K562 (cell line): Measurements from ENCODE around the gene UBXN1. TPM values are rescaled to one million over a fixed set of nuclear protein-coding genes. Genes with fewer than 3 reads are reported as not detected.

Source experiments
- ARID1B ChIP-seq: fragments of 450-650 bp; IDR thresholded peaks from 2 replicates; pipeline ENCODE4 v1.6.1; 2016; ENCODE audit warnings: antibody characterized with exemption, mild to moderate bottlenecking, inconsistent platforms
- ARID2 ChIP-seq: fragments of 450-650 bp; IDR thresholded peaks from 2 replicates; pipeline ENCODE4 v1.6.1; 2017; ENCODE audit warnings: antibody characterized with exemption, mild to moderate bottlenecking
- C11orf30 ChIP-seq: fragments of 450-650 bp; IDR thresholded peaks from 2 replicates; pipeline ENCODE4 v1.6.1; 2016; ENCODE audit warnings: low read depth, mild to moderate bottlenecking
- CGGBP1 ChIP-seq: fragments of 250-450 bp; sonication (Bioruptor Pico); IDR thresholded peaks from 2 replicates; pipeline ENCODE4 v1.9.0; 2021; ENCODE audit warnings: mild to moderate bottlenecking
- CREB5 ChIP-seq: fragments of 250-450 bp; sonication (Bioruptor Pico); IDR thresholded peaks from 2 replicates; pipeline ENCODE4 v1.5.0; 2020; ENCODE audit warnings: mild to moderate bottlenecking
- CTBP1 ChIP-seq: fragments of 450-650 bp; IDR thresholded peaks from 2 replicates; pipeline ENCODE4 v1.6.1; 2016; ENCODE audit warnings: borderline replicate concordance
- EWSR1 ChIP-seq: fragments of 450-650 bp; IDR thresholded peaks from 2 replicates; pipeline ENCODE4 v1.6.1; 2018; ENCODE audit warnings: borderline replicate concordance, mild to moderate bottlenecking, low read depth, moderate library complexity; ENCODE audit not compliant: partially characterized antibody
- GMEB1 ChIP-seq: fragments of 250-450 bp; sonication (Bioruptor Pico); IDR thresholded peaks from 2 replicates; pipeline ENCODE4 v1.4.0; 2020; ENCODE audit warnings: mild to moderate bottlenecking
- JUND ChIP-seq, 2 experiments: IDR thresholded peaks; 2 replicates in 1 of 2; 3 replicates in 1 of 2; pipeline ENCODE4 v1.6.1; 2011; ENCODE audit warnings: borderline replicate concordance in 2 of 2, low read depth in 2 of 2, low read length in 2 of 2, improper control_type of control experiment in 1 of 2, missing biosample characterization in 1 of 2, missing genetic modification characterization in 1 of 2, missing genetic modification reagents in 1 of 2
- MYNN ChIP-seq, 2 experiments: sonication (generic); formaldehyde crosslinking in 1 of 2; IDR thresholded peaks; 2 replicates each; pipeline versions ENCODE4 v1.5.0 to v1.6.1; 2016 to 2020; ENCODE audit warnings: antibody characterized with exemption in 1 of 2, missing genetic modification reagents in 1 of 2
- NEUROD1 ChIP-seq: fragments of 150-350 bp; IDR thresholded peaks from 2 replicates; pipeline ENCODE4 v1.6.1; 2014; ENCODE audit warnings: borderline replicate concordance, low read length, low read depth; ENCODE audit not compliant: partially characterized antibody
- NR2C1 ChIP-seq, 2 experiments: fragments of 450-650 bp; IDR thresholded peaks; 2 replicates each; pipeline ENCODE4 v1.6.1; 2017; ENCODE audit warnings: mild to moderate bottlenecking in 2 of 2, antibody characterized with exemption in 1 of 2, inconsistent platforms in 1 of 2, missing compliant biosample characterization in 1 of 2, missing genetic modification characterization in 1 of 2
- NR2C2 ChIP-seq, 2 experiments: fragments of 200-800 bp in 1 of 2; sonication (Bioruptor generic) in 1 of 2; sonication (generic) in 1 of 2; formaldehyde crosslinking in 1 of 2; IDR thresholded peaks; 2 replicates each; pipeline versions ENCODE4 v1.6.1 to v1.8.0; 2016 to 2022; ENCODE audit warnings: mild to moderate bottlenecking in 1 of 2, missing compliant biosample characterization in 1 of 2, missing genetic modification characterization in 1 of 2, missing genetic modification reagents in 1 of 2
- PKNOX1 ChIP-seq: fragments of 450-650 bp; IDR thresholded peaks from 2 replicates; pipeline ENCODE4 v1.6.1; 2016
- RBFOX2 ChIP-seq: fragments of 200-400 bp; formaldehyde crosslinking; IDR thresholded peaks from 2 replicates; pipeline ENCODE4 v1.6.1; 2017; ENCODE audit warnings: low read depth, mild to moderate bottlenecking, low read length, moderate library complexity
- RCOR1 ChIP-seq, 2 experiments: IDR thresholded peaks; 2 replicates each; pipeline ENCODE4 v1.6.1; 2012; ENCODE audit warnings: low read depth in 2 of 2, low read length in 2 of 2, borderline replicate concordance in 1 of 2, improper control_type of control experiment in 1 of 2
- STAT5B ChIP-seq: fragments of 250-450 bp; sonication (Bioruptor Pico); IDR thresholded peaks from 2 replicates; pipeline ENCODE4 v1.8.0; 2021; ENCODE audit warnings: mild to moderate bottlenecking, inconsistent platforms
- ZNF143 ChIP-seq: sonication (generic); formaldehyde crosslinking; IDR thresholded peaks from 2 replicates; pipeline ENCODE4 v1.9.0; 2022; ENCODE audit warnings: mild to moderate bottlenecking, missing genetic modification reagents
- ZNF232 ChIP-seq: sonication (generic); formaldehyde crosslinking; IDR thresholded peaks from 2 replicates; pipeline ENCODE4 v1.8.0; 2022; ENCODE audit warnings: mild to moderate bottlenecking, missing genetic modification reagents
- ZNF79 ChIP-seq: fragments of 250-450 bp; sonication (Bioruptor Pico); IDR thresholded peaks from 2 replicates; pipeline ENCODE4 v1.4.0; 2020; ENCODE audit warnings: low read depth, mild to moderate bottlenecking, moderate library complexity
- polyA plus RNA-seq, 8 experiments: library from polyadenylated mRNA; depleted of rRNA in 4 of 8; stranded (reverse) in 5 of 8; unstranded in 3 of 8; fragments of >200 nt; fragmentation: Nextera tagmentation in 2 of 8; fragmentation: Illumina TruSeq in 1 of 8; extraction: Ambion mirVana in 2 of 8; extraction: Trizol in 1 of 8; gene quantifications; 2 replicates each; pipeline versions ENCODE4 v1.2.1 to v1.2.3, GENCODE V29; 2011 to 2014; ENCODE audit warnings: inconsistent platforms in 1 of 8, missing spikeins in 1 of 8
- total RNA-seq, 7 experiments: library from RNA; depleted of rRNA in 6 of 7; stranded (reverse); fragments of >200 nt in 6 of 7; fragmentation: Illumina TruSeq in 2 of 7; extraction: Trizol in 2 of 7; gene quantifications; 2 replicates each; pipeline versions ENCODE4 v1.2.1 to v1.2.3, GENCODE V29; 2011 to 2021; ENCODE audit warnings: low replicate concordance in 1 of 7
- TF ChIP-seq, protein P1 (sequence below), 3 experiments: IDR thresholded peaks in 2 of 3; conservative IDR thresholded peaks in 1 of 3; 2 replicates each; pipeline ENCODE4 v1.5.1; 2011 to 2012; ENCODE audit warnings: low read length in 3 of 3, mild to moderate bottlenecking in 3 of 3, control low read depth in 2 of 3, improper control_type of control experiment in 1 of 3, inconsistent platforms in 1 of 3, low read depth in 1 of 3, mixed read lengths in 1 of 3, moderate library complexity in 1 of 3; ENCODE audit not compliant: insufficient read depth in 2 of 3

The UBXN1 gene
- total and polyA plus RNA-seq, 9 of the 15 experiments (the other 6 are each of a cell fraction or from before 2014, with no cell fraction given) = 4.8 to 263 (median 99.7) TPM

DNA sequence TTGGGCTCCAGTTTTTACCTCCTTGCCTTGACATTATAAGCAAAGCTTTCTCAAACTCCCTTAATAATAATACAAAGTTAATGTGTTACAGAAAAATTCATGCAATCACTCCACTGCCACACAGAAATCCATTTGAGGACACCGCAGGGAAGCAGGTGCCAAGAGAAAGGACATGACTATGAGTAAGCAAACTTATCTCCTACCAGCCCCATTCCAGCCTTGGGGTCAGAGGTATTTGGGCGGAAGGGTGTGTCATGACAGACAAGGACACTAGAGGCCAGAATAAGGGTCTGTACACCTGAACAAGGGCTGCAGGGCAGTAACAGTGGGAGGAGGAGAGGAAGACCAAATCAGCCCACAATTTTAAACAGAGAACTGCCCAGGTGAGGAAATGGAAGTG lies 34.5 kb upstream of the UBXN1 start (continued):
- TF ChIP-seq PKNOX1 (peak; percentile 14; the same call in 1 of the 2 replicates), ZNF79 (CRISPR knock-in tag) (no peak), ARID1B (peak; percentile 18; the same call in 1 of the 2 replicates), CTBP1 (peak; percentile 31; the same call in 1 of the 2 replicates), CGGBP1 (CRISPR knock-in tag) (no peak), NEUROD1 (no peak), C11orf30 (peak; percentile 62), ZNF143 (CRISPR knock-in tag) (no peak), NR2C2 (CRISPR knock-in tag; IDR thresholded peaks at IDR 0.05) (no peak), NR2C2 (tag; IDR thresholded peaks at IDR 0.05) (peak; percentile 75), GMEB1 (CRISPR knock-in tag) (no peak), RCOR1 (IDR thresholded peaks at IDR 0.05; ENCODE audit: borderline replicate concordance in 1 of 2, low read depth in 2 of 2, low read length in 2 of 2) (peak in 1 of 2 experiments; percentile 14; a peak in 1 of 4 replicates), JUND (IDR thresholded peaks at IDR 0.05; ENCODE audit: borderline replicate concordance, low read depth, low read length) (0 out of 2 replicates have a peak, but pooled peaks have one; percentile 44), JUND (tag; IDR thresholded peaks at IDR 0.05; ENCODE audit: borderline replicate concordance, low read depth, low read length) (no peak), STAT5B (CRISPR knock-in tag) (no peak), RBFOX2 (no peak), ZNF232 (CRISPR knock-in tag) (no peak), EWSR1 (no peak), NR2C1 (IDR thresholded peaks at IDR 0.05) (peak; percentile 74), NR2C1 (tag; IDR thresholded peaks at IDR 0.05) (peak; percentile 82), ARID2 (no peak), CREB5 (CRISPR knock-in tag) (no peak), MYNN (IDR thresholded peaks at IDR 0.05) (no peak), MYNN (CRISPR knock-in tag; IDR thresholded peaks at IDR 0.05) (no peak)
- TF ChIP-seq, protein P1, sequence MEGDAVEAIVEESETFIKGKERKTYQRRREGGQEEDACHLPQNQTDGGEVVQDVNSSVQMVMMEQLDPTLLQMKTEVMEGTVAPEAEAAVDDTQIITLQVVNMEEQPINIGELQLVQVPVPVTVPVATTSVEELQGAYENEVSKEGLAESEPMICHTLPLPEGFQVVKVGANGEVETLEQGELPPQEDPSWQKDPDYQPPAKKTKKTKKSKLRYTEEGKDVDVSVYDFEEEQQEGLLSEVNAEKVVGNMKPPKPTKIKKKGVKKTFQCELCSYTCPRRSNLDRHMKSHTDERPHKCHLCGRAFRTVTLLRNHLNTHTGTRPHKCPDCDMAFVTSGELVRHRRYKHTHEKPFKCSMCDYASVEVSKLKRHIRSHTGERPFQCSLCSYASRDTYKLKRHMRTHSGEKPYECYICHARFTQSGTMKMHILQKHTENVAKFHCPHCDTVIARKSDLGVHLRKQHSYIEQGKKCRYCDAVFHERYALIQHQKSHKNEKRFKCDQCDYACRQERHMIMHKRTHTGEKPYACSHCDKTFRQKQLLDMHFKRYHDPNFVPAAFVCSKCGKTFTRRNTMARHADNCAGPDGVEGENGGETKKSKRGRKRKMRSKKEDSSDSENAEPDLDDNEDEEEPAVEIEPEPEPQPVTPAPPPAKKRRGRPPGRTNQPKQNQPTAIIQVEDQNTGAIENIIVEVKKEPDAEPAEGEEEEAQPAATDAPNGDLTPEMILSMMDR (IDR thresholded peaks at IDR 0.05 in 2 of 3, conservative IDR thresholded peaks at IDR 0.05 in 1 of 3; ENCODE audit: insufficient read depth in 2 of 3, low read depth in 1 of 3, low read length in 3 of 3) = 0 out of 6 replicates have a peak, but pooled peaks of 1 of the 3 experiments have one; percentile 6
